ENCODE measurements around the gene CELA2B. TPM values are rescaled to one million over a fixed set of nuclear protein-coding genes. Genes with fewer than 3 reads are reported as not detected.
A peak's percentile ranks its signal among the peaks of the same experiment; 100 is the strongest.

Gene CELA2B
- polyA plus RNA-seq, 3 donors, result not detected

- intact Hi-C loops (cut with micrococcal nuclease), result loop anchor here in 1 of 2 donors (5.0 kb wide), 1 partner anchor 55 kb away; no protein-coding TSS in a partner anchor
- DNase-seq, result no peak
- Histone ChIP-seq H3K4me3 (replicated peaks in 1 of 3; ENCODE audit: low read depth in 2 of 3, low read length in 3 of 3) (no peak overlapping the region), H3K36me3 (replicated peaks in 1 of 2; ENCODE audit: control insufficient read depth in 1 of 2, insufficient read depth in 2 of 2, low read length in 2 of 2) (no peaks in the 10 kb centered on the region), H3K79me2 (ENCODE audit: insufficient read depth, low read length) (no peaks in the 10 kb centered on the region), H4K20me1 (ENCODE audit: insufficient read depth, low read length) (no peaks in the 10 kb centered on the region), H3K9me3 (replicated peaks in 1 of 2; ENCODE audit: control insufficient read depth in 1 of 2, insufficient read depth in 1 of 2, low read length in 2 of 2) (no peaks in the 10 kb centered on the region), H3K4me2 (replicated peaks; ENCODE audit: extremely low read depth, low read length, poor library complexity, severe bottlenecking) (no peak overlapping the region), H2AFZ (ENCODE audit: insufficient read depth, low read depth, low read length, poor library complexity, severe bottlenecking) (no peak overlapping the region), H3K4me1 (ENCODE audit: control insufficient read depth in 1 of 2, insufficient read depth in 2 of 2, low read length in 2 of 2) (no peaks in the 10 kb centered on the region), H3K9ac (ENCODE audit: insufficient read depth, low read length, poor library complexity, severe bottlenecking) (no peak overlapping the region), H3K27me3 (ENCODE audit: control insufficient read depth in 2 of 2, insufficient read depth in 2 of 2, low read length in 2 of 2) (no peaks in the 10 kb centered on the region), H3K27ac (ENCODE audit: low read depth in 1 of 2, low read length in 2 of 2) (no peak overlapping the region)
- H3K4me1 Mint-ChIP-seq, result peaks cover 9% of the 10 kb centered on the region
- H3K9me3 Mint-ChIP-seq, result peaks cover 0 to 2% (median 0%) of the 10 kb centered on the region in 7 donors
- TF ChIP-seq, protein P1, sequence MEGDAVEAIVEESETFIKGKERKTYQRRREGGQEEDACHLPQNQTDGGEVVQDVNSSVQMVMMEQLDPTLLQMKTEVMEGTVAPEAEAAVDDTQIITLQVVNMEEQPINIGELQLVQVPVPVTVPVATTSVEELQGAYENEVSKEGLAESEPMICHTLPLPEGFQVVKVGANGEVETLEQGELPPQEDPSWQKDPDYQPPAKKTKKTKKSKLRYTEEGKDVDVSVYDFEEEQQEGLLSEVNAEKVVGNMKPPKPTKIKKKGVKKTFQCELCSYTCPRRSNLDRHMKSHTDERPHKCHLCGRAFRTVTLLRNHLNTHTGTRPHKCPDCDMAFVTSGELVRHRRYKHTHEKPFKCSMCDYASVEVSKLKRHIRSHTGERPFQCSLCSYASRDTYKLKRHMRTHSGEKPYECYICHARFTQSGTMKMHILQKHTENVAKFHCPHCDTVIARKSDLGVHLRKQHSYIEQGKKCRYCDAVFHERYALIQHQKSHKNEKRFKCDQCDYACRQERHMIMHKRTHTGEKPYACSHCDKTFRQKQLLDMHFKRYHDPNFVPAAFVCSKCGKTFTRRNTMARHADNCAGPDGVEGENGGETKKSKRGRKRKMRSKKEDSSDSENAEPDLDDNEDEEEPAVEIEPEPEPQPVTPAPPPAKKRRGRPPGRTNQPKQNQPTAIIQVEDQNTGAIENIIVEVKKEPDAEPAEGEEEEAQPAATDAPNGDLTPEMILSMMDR (IDR thresholded peaks at IDR 0.05), result no peak
- H3K4me3 Mint-ChIP-seq, result no peak overlapping the region
- no CpG with 5 or more reads among the region's 1 CpG for WGBS (ENCODE audit: insufficient coverage)
- H3K36me3 Mint-ChIP-seq, result no peaks in the 10 kb centered on the region
- H3K27ac Mint-ChIP-seq, result peak overlapping the region in 1 of 7 donors; percentile 38
- H3K27me3 Mint-ChIP-seq (ENCODE audit: low read depth in 3 of 3), result peaks cover 2 to 5% (median 4%) of the 10 kb centered on the region in 3 donors
These were observed 23.7 kb upstream of the CELA2B start for GRCh38 chr1:15452216-15452615.

DNA sequence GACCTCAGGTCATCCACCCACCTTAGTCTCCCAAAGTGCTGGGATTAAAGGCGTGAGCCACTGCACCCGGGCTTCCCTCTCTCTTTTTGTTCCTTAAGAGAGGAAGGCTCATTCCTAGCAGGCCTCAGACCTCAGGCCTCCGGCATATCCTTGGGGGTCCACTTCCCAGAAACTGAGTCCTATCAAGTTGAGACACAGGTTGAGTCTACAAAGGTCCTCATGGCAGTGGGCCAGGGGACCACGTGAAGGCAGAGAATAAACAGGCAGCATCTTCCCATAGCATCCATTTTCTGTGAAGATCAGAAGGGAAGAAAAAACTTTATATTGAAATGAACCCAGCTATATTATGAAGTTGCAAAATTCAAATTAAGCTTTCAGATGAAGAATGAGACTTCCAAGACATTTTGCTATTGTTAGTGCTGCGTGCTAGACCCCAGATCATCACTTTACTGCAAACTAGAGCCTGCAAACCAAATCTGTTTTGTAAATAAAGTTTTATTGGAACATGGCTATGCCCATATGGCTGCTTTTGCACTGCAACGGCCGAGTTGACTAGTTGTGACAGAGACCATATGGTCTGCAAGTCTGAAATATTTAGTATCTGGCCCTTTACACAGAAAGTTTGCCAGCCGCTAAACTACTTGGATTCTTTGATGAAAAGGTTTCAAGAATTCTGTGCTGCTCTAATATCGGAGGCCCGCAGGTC lies 22.9 kb upstream of the CELA2B start:
- WGBS (ENCODE audit: insufficient coverage), result 91% methylated on average over 5 of the region's 10 CpGs
- peaks cover 9% of the 10 kb centered on the region for H3K4me1 Mint-ChIP-seq
- Histone ChIP-seq H3K9me3 (replicated peaks in 1 of 2; ENCODE audit: control insufficient read depth in 1 of 2, insufficient read depth in 1 of 2, low read length in 2 of 2) (no peaks in the 10 kb centered on the region), H3K4me2 (replicated peaks; ENCODE audit: extremely low read depth, low read length, poor library complexity, severe bottlenecking) (no peak overlapping the region), H3K4me1 (ENCODE audit: control insufficient read depth in 1 of 2, insufficient read depth in 2 of 2, low read length in 2 of 2) (no peaks in the 10 kb centered on the region), H3K27ac (ENCODE audit: low read depth in 1 of 2, low read length in 2 of 2) (no peak overlapping the region), H3K9ac (ENCODE audit: insufficient read depth, low read length, poor library complexity, severe bottlenecking) (no peak overlapping the region), H4K20me1 (ENCODE audit: insufficient read depth, low read length) (no peaks in the 10 kb centered on the region), H3K4me3 (replicated peaks in 1 of 3; ENCODE audit: low read depth in 2 of 3, low read length in 3 of 3) (no peak overlapping the region), H3K79me2 (ENCODE audit: insufficient read depth, low read length) (no peaks in the 10 kb centered on the region), H3K36me3 (replicated peaks in 1 of 2; ENCODE audit: control insufficient read depth in 1 of 2, insufficient read depth in 2 of 2, low read length in 2 of 2) (no peaks in the 10 kb centered on the region), H3K27me3 (ENCODE audit: control insufficient read depth in 2 of 2, insufficient read depth in 2 of 2, low read length in 2 of 2) (no peaks in the 10 kb centered on the region), H2AFZ (ENCODE audit: insufficient read depth, low read depth, low read length, poor library complexity, severe bottlenecking) (no peak overlapping the region)
- no peaks in the 10 kb centered on the region for H3K36me3 Mint-ChIP-seq
- intact Hi-C loops (cut with micrococcal nuclease), result loop anchor here in 1 of 2 donors (5.0 kb wide), 1 partner anchor 56 kb away; no protein-coding TSS in a partner anchor
- DNase-seq, result no peak
- no peak overlapping the region for H3K27ac Mint-ChIP-seq
- no peak overlapping the region for H3K4me3 Mint-ChIP-seq
- peaks cover 2 to 4% (median 2%) of the 10 kb centered on the region in 3 donors for H3K27me3 Mint-ChIP-seq (ENCODE audit: low read depth in 3 of 3)
- peaks cover 0 to 2% (median 0%) of the 10 kb centered on the region in 7 donors for H3K9me3 Mint-ChIP-seq
- TF ChIP-seq, protein P1 (IDR thresholded peaks at IDR 0.05), result no peak
